ENCODE data around the gene C11orf87. TPM values are rescaled to one million over a fixed set of nuclear protein-coding genes. Genes with fewer than 3 reads are reported as not detected.

Gene C11orf87
- total and polyA plus RNA-seq, 2 experiments from 2014 or later = 0.65 to 0.94 TPM

GRCh38 chr11:109378034-109378433, 44.0 kb upstream of the C11orf87 start:
- H3K9me3 ChIP-seq (ENCODE audit: low read depth) = no peaks in the 10 kb centered on the region
- no peaks in the 10 kb centered on the region for H3K4me1 ChIP-seq (ENCODE audit: insufficient read depth)
- H3K27me3 ChIP-seq (replicated peaks; ENCODE audit: insufficient read depth) = no peaks in the 10 kb centered on the region; the same call in 1 of the 2 replicates
- no peaks in the 10 kb centered on the region for H3K79me2 ChIP-seq (ENCODE audit: insufficient read depth)
- H2AFZ ChIP-seq = no peak overlapping the region
- H3K9me2 ChIP-seq (ENCODE audit: insufficient read depth) = no peaks in the 10 kb centered on the region
- no peaks in the 10 kb centered on the region for H3K36me3 ChIP-seq (ENCODE audit: low read depth)
- TF ChIP-seq EZH2phosphoT487 (IDR thresholded peaks at IDR 0.05; ENCODE audit: insufficient read depth, low read depth) = no peak
- TF ChIP-seq EZH2 (IDR thresholded peaks at IDR 0.05; ENCODE audit: insufficient read depth, poor library complexity, severe bottlenecking) = no peak
- in situ Hi-C loops (cut with MboI) = no loop called here
- no peak overlapping the region for H3K4me3 ChIP-seq
- DNase-seq = no peak
- no peaks in the 10 kb centered on the region for H4K20me1 ChIP-seq (ENCODE audit: insufficient read depth)
- no peak overlapping the region for H3K27ac ChIP-seq
- no peak overlapping the region for H3K4me2 ChIP-seq (ENCODE audit: unreplicated experiment)
- no peak overlapping the region for H3K9ac ChIP-seq
- H3F3A ChIP-seq (ENCODE audit: insufficient read depth) = no peaks in the 10 kb centered on the region

- Histone ChIP-seq H2AFZ (no peak overlapping the region), H3K9me2 (ENCODE audit: insufficient read depth) (no peaks in the 10 kb centered on the region), H3K4me2 (ENCODE audit: unreplicated experiment) (no peak overlapping the region), H3K36me3 (ENCODE audit: low read depth) (no peaks in the 10 kb centered on the region), H3K9me3 (ENCODE audit: low read depth) (no peaks in the 10 kb centered on the region), H3K79me2 (ENCODE audit: insufficient read depth) (no peaks in the 10 kb centered on the region), H4K20me1 (ENCODE audit: insufficient read depth) (no peaks in the 10 kb centered on the region), H3K27me3 (replicated peaks; ENCODE audit: insufficient read depth) (no peaks in the 10 kb centered on the region), H3K4me3 (no peak overlapping the region), H3K27ac (no peak overlapping the region), H3F3A (ENCODE audit: insufficient read depth) (no peaks in the 10 kb centered on the region), H3K4me1 (ENCODE audit: insufficient read depth) (0 out of 2 replicates have a peak, but pooled peaks cover 3% of the 10 kb centered on the region), H3K9ac (no peak overlapping the region)
- WGBS, 2 experiments (ENCODE audit: low coverage in 1 of 2, low lambda C conversion rate in 2 of 2, missing lambda C conversion rate in 2 of 2) = 5 to 11% methylated on average over 1 of the region's 1 CpG
- TF ChIP-seq EZH2phosphoT487 (IDR thresholded peaks at IDR 0.05; ENCODE audit: insufficient read depth, low read depth) (no peak), EZH2 (IDR thresholded peaks at IDR 0.05; ENCODE audit: insufficient read depth, poor library complexity, severe bottlenecking) (no peak)
- in situ Hi-C loops (cut with MboI) = no loop called here
- DNase-seq = no peak
These were observed 38.7 kb upstream of the C11orf87 start for GRCh38 chr11:109383306-109383705.

- H3K9me3 ChIP-seq (ENCODE audit: low read depth) = no peaks in the 10 kb centered on the region
- H4K20me1 ChIP-seq (ENCODE audit: insufficient read depth) = no peaks in the 10 kb centered on the region
- H3K4me1 ChIP-seq (ENCODE audit: insufficient read depth) = 0 out of 2 replicates have a peak, but pooled peaks cover 3% of the 10 kb centered on the region
- H3K79me2 ChIP-seq (ENCODE audit: insufficient read depth) = no peaks in the 10 kb centered on the region
- no peak overlapping the region for H3K9ac ChIP-seq
- H3K36me3 ChIP-seq (ENCODE audit: low read depth) = no peaks in the 10 kb centered on the region
- no peaks in the 10 kb centered on the region for H3F3A ChIP-seq (ENCODE audit: insufficient read depth)
- in situ Hi-C loops (cut with MboI) = no loop called here
- H3K4me3 ChIP-seq = no peak overlapping the region
- no peak overlapping the region for H3K4me2 ChIP-seq (ENCODE audit: unreplicated experiment)
- peak; percentile 3 for DNase-seq
- TF ChIP-seq EZH2 (IDR thresholded peaks at IDR 0.05; ENCODE audit: insufficient read depth, poor library complexity, severe bottlenecking) = no peak
- no peak for TF ChIP-seq EZH2phosphoT487 (IDR thresholded peaks at IDR 0.05; ENCODE audit: insufficient read depth, low read depth)
- 18 to 23% methylated on average over 1 of the region's 1 CpG for WGBS, 2 experiments (ENCODE audit: low coverage in 1 of 2, low lambda C conversion rate in 2 of 2, missing lambda C conversion rate in 2 of 2)
- no peak overlapping the region for H2AFZ ChIP-seq
- H3K27ac ChIP-seq = no peak overlapping the region
- no peaks in the 10 kb centered on the region for H3K9me2 ChIP-seq (ENCODE audit: insufficient read depth)
- H3K27me3 ChIP-seq (replicated peaks; ENCODE audit: insufficient read depth) = no peaks in the 10 kb centered on the region
These were observed 37.1 kb upstream of the C11orf87 start for GRCh38 chr11:109384873-109385272.

GRCh38 chr11:109388982-109389381, 33.0 kb upstream of the C11orf87 start:
- in situ Hi-C loops (cut with MboI) = no loop called here
- no peaks in the 10 kb centered on the region for H3K36me3 ChIP-seq (ENCODE audit: low read depth)
- H3K4me2 ChIP-seq (ENCODE audit: unreplicated experiment) = no peak overlapping the region
- H3K9ac ChIP-seq = no peak overlapping the region
- TF ChIP-seq EZH2 (IDR thresholded peaks at IDR 0.05; ENCODE audit: insufficient read depth, poor library complexity, severe bottlenecking) (no peak), EZH2phosphoT487 (IDR thresholded peaks at IDR 0.05; ENCODE audit: insufficient read depth, low read depth) (no peak)
- H3K27me3 ChIP-seq (replicated peaks; ENCODE audit: insufficient read depth) = no peaks in the 10 kb centered on the region
- H2AFZ ChIP-seq = no peak overlapping the region
- 0 out of 2 replicates have a peak, but pooled peaks cover under 1% of the 10 kb centered on the region for H3K4me1 ChIP-seq (ENCODE audit: insufficient read depth)
- H3K4me3 ChIP-seq = no peak overlapping the region
- H3K79me2 ChIP-seq (ENCODE audit: insufficient read depth) = no peaks in the 10 kb centered on the region
- H3K9me2 ChIP-seq (ENCODE audit: insufficient read depth) = no peaks in the 10 kb centered on the region
- DNase-seq = no peak
- 19 to 28% methylated on average over 3 of the region's 3 CpGs for WGBS, 2 experiments (ENCODE audit: low coverage in 1 of 2, low lambda C conversion rate in 2 of 2, missing lambda C conversion rate in 2 of 2)
- no peak overlapping the region for H3K27ac ChIP-seq
- H4K20me1 ChIP-seq (ENCODE audit: insufficient read depth) = no peaks in the 10 kb centered on the region
- no peaks in the 10 kb centered on the region for H3F3A ChIP-seq (ENCODE audit: insufficient read depth)
- H3K9me3 ChIP-seq (ENCODE audit: low read depth) = no peaks in the 10 kb centered on the region

GRCh38 chr11:109390752-109391151, 31.2 kb upstream of the C11orf87 start:
- Histone ChIP-seq H3K79me2 (ENCODE audit: insufficient read depth) (no peaks in the 10 kb centered on the region), H3K9me2 (ENCODE audit: insufficient read depth) (no peaks in the 10 kb centered on the region), H3K9ac (no peak overlapping the region), H3K9me3 (ENCODE audit: low read depth) (no peaks in the 10 kb centered on the region), H3K4me1 (ENCODE audit: insufficient read depth) (no peaks in the 10 kb centered on the region), H3K36me3 (ENCODE audit: low read depth) (no peaks in the 10 kb centered on the region), H3K27me3 (replicated peaks; ENCODE audit: insufficient read depth) (no peaks in the 10 kb centered on the region), H4K20me1 (ENCODE audit: insufficient read depth) (no peaks in the 10 kb centered on the region), H2AFZ (no peak overlapping the region; the same call in 1 of the 2 replicates), H3F3A (ENCODE audit: insufficient read depth) (no peaks in the 10 kb centered on the region), H3K4me2 (ENCODE audit: unreplicated experiment) (no peak overlapping the region), H3K27ac (no peak overlapping the region), H3K4me3 (no peak overlapping the region)
- 41 to 44% methylated on average over 2 of the region's 2 CpGs for WGBS, 2 experiments (ENCODE audit: low coverage in 1 of 2, low lambda C conversion rate in 2 of 2, missing lambda C conversion rate in 2 of 2)
- in situ Hi-C loops (cut with MboI) = no loop called here
- no peak for TF ChIP-seq EZH2 (IDR thresholded peaks at IDR 0.05; ENCODE audit: insufficient read depth, poor library complexity, severe bottlenecking)
- TF ChIP-seq EZH2phosphoT487 (IDR thresholded peaks at IDR 0.05; ENCODE audit: insufficient read depth, low read depth) = no peak
- DNase-seq = peak; percentile 26

Measured in GM23248 (cell line).